Globus pallidus (tissue), 1 donor: ENCODE data around the gene PBRM1.
"Not testable (repeated sequence)": the region's sequence is repeated elsewhere in the genome, so short reads cannot be mapped to it uniquely, and the experiment has no call there.

Experiments used
- DNase-seq: peaks from one replicate; pipeline ENCODE4 v3.0.0-alpha.2; 2015; ENCODE audit warnings: low spot score

The PBRM1 gene

GRCh38 chr3:52685709-52686691 lies at the start of gene PBRM1, which contains the start of gene GNL3:
Gene PBRM1, minus strand, starts transcription at chr3:52685913.
Gene GNL3, plus strand, starts transcription at chr3:52686032. Its CDS starts 61 bp downstream, at chr3:52686093.
- DNase-seq: peak; percentile 94

- no peak for DNase-seq
Measured at GRCh38 chr3:52733256-52733891, 47.7 kb upstream of the PBRM1 start.

GRCh38 chr3:52731590-52731989 lies 45.9 kb upstream of the PBRM1 start:
- DNase-seq: no peak

- DNase-seq: no peak
Measured at GRCh38 chr3:52730681-52731080, 45.0 kb upstream of the PBRM1 start.

GRCh38 chr3:52728753-52729152 lies 43.0 kb upstream of the PBRM1 start:
- not testable (repeated sequence) for DNase-seq

GRCh38 chr3:52724511-52724910 lies 38.8 kb upstream of the PBRM1 start:
- DNase-seq: no peak

- DNase-seq: no peak
Measured at GRCh38 chr3:52723935-52724334, 38.2 kb upstream of the PBRM1 start.

- no peak for DNase-seq
Measured at GRCh38 chr3:52722491-52722890, 36.8 kb upstream of the PBRM1 start.

GRCh38 chr3:52721730-52722008 lies 36.0 kb upstream of the PBRM1 start:
- no peak for DNase-seq

GRCh38 chr3:52721002-52721729 lies 35.5 kb upstream of the PBRM1 start:
- DNase-seq: peak; percentile 70

- no peak for DNase-seq
Measured at GRCh38 chr3:52719618-52720017, 33.9 kb upstream of the PBRM1 start.

- no peak for DNase-seq
Measured at GRCh38 chr3:52715714-52716305, 30.1 kb upstream of the PBRM1 start.

- DNase-seq: no peak
Measured at GRCh38 chr3:52714335-52715302, 28.9 kb upstream of the PBRM1 start.

GRCh38 chr3:52712291-52713212 lies 26.8 kb upstream of the PBRM1 start:
- DNase-seq: no peak

- no peak for DNase-seq
Measured at GRCh38 chr3:52710512-52710911, 24.8 kb upstream of the PBRM1 start.

- DNase-seq: no peak
Measured at GRCh38 chr3:52707585-52707984, 21.9 kb upstream of the PBRM1 start.

GRCh38 chr3:52705688-52706686 lies 20.3 kb upstream of the PBRM1 start, which contains the start of the genes GLT8D1 and SPCS1:
Gene GLT8D1, minus strand, starts transcription at chr3:52705791. Its CDS starts 5,331 bp downstream, at chr3:52700460.
Gene SPCS1, plus strand, starts transcription at chr3:52706106. Its CDS starts 141 bp downstream, at chr3:52706247.
- peak; percentile 90 for DNase-seq

- DNase-seq: no peak
Measured at GRCh38 chr3:52705438-52705687, 19.6 kb upstream of the PBRM1 start.
